ENCODE data around the gene ADGRB3. TPM values are rescaled to one million over a fixed set of nuclear protein-coding genes. Genes with fewer than 3 reads are reported as not detected.

ADGRB3 gene
- total RNA-seq, 1 experiment from 2014 or later, result 7.7 TPM

GRCh38 chr6:68632734-68633133 lies 2.3 kb upstream of the ADGRB3 start:
- Histone ChIP-seq H3K27ac (ENCODE audit: low read depth, low read length, poor library complexity, severe bottlenecking) (no peak overlapping the region), H3K4me1 (ENCODE audit: insufficient read depth, low read length, poor library complexity, severe bottlenecking) (peaks cover 18% of the 10 kb centered on the region), H3K27me3 (replicated peaks; ENCODE audit: insufficient read depth, low read depth, low read length, poor library complexity) (no peaks in the 10 kb centered on the region), H3K4me3 (ENCODE audit: low read depth, low read length, poor library complexity, severe bottlenecking) (no peak overlapping the region), H3K36me3 (ENCODE audit: insufficient read depth, low read length, poor library complexity, severe bottlenecking) (no peaks in the 10 kb centered on the region), H3K9me3 (ENCODE audit: low read depth, low read length, poor library complexity, severe bottlenecking) (no peaks in the 10 kb centered on the region)
- intact Hi-C loops (cut with micrococcal nuclease; ENCODE audit: unreplicated experiment), result loop anchor here (10.0 kb wide), 2 partner anchors 398 to 1568 kb away; no protein-coding TSS in a partner anchor
- ChIA-PET CTCF (no interaction called here), POLR2A (ENCODE audit: low non-redundant PET) (no interaction called here)
- DNase-seq (ENCODE audit: low spot score), result no peak
- no peak for TF ChIP-seq CTCF (conservative IDR thresholded peaks at IDR 0.05; ENCODE audit: low read depth, low read length)
- TF ChIP-seq EZH2 (IDR thresholded peaks at IDR 0.05; ENCODE audit: borderline replicate concordance, low read depth, low read length, poor library complexity, severe bottlenecking), result no peak
- no TSS peak for BruUV-seq (replicated peaks)

- POLR2A ChIA-PET (ENCODE audit: low non-redundant PET), result no interaction called here
- no TSS peak for BruUV-seq (replicated peaks)
- no peaks in the 10 kb centered on the region for H3K36me3 ChIP-seq (ENCODE audit: insufficient read depth, low read length, poor library complexity, severe bottlenecking)
- H3K4me3 ChIP-seq (ENCODE audit: low read depth, low read length, poor library complexity, severe bottlenecking), result peak overlapping the region; percentile 88
- peaks cover 25% of the 10 kb centered on the region for H3K4me1 ChIP-seq (ENCODE audit: insufficient read depth, low read length, poor library complexity, severe bottlenecking)
- intact Hi-C loops (cut with micrococcal nuclease; ENCODE audit: unreplicated experiment), result loop anchor here (10.0 kb wide), 2 partner anchors 399 to 1569 kb away; no protein-coding TSS in a partner anchor
- no peak for DNase-seq (ENCODE audit: low spot score)
- no peak overlapping the region for H3K27ac ChIP-seq (ENCODE audit: low read depth, low read length, poor library complexity, severe bottlenecking)
- no peaks in the 10 kb centered on the region for H3K9me3 ChIP-seq (ENCODE audit: low read depth, low read length, poor library complexity, severe bottlenecking)
- no peaks in the 10 kb centered on the region for H3K27me3 ChIP-seq (replicated peaks; ENCODE audit: insufficient read depth, low read depth, low read length, poor library complexity)
- no peak for TF ChIP-seq CTCF (conservative IDR thresholded peaks at IDR 0.05; ENCODE audit: low read depth, low read length)
- CTCF ChIA-PET, result no interaction called here
Measured at GRCh38 chr6:68633281-68633971, 1.7 kb upstream of the ADGRB3 start.

GRCh38 chr6:68633972-68634725 lies 933 bp upstream of the ADGRB3 start:
- H3K9me3 ChIP-seq (ENCODE audit: low read depth, low read length, poor library complexity, severe bottlenecking), result no peaks in the 10 kb centered on the region
- peaks cover 32% of the 10 kb centered on the region for H3K4me1 ChIP-seq (ENCODE audit: insufficient read depth, low read length, poor library complexity, severe bottlenecking)
- H3K27me3 ChIP-seq (replicated peaks; ENCODE audit: insufficient read depth, low read depth, low read length, poor library complexity), result no peaks in the 10 kb centered on the region
- peak overlapping the region; percentile 88 for H3K4me3 ChIP-seq (ENCODE audit: low read depth, low read length, poor library complexity, severe bottlenecking)
- H3K36me3 ChIP-seq (ENCODE audit: insufficient read depth, low read length, poor library complexity, severe bottlenecking), result no peaks in the 10 kb centered on the region
- TSS peak; percentile 68 for BruUV-seq (replicated peaks)
- H3K27ac ChIP-seq (ENCODE audit: low read depth, low read length, poor library complexity, severe bottlenecking), result peak overlapping the region; percentile 53
- CTCF ChIA-PET, result interaction anchor here (1.2 kb wide), 1 partner anchor 62 kb away, joined by 10 read pairs; no protein-coding TSS in a partner anchor
- intact Hi-C loops (cut with micrococcal nuclease; ENCODE audit: unreplicated experiment), result loop anchor here (1.0 to 10.0 kb wide), 4 partner anchors 61 to 1569 kb away; no protein-coding TSS in a partner anchor
- POLR2A ChIA-PET (ENCODE audit: low non-redundant PET), result no interaction called here
- TF ChIP-seq EZH2 (IDR thresholded peaks at IDR 0.05; ENCODE audit: borderline replicate concordance, low read depth, low read length, poor library complexity, severe bottlenecking), result no peak
- no peak for TF ChIP-seq CTCF (conservative IDR thresholded peaks at IDR 0.05; ENCODE audit: low read depth, low read length)
- DNase-seq (ENCODE audit: low spot score), result no peak

Measured in A673 (cell line).